Spinal cord (tissue), 10 donors: ENCODE data around the gene TMEM40. TPM values are rescaled to one million over a fixed set of nuclear protein-coding genes. Genes with fewer than 3 reads are reported as not detected.
"Not testable (repeated sequence)": the region's sequence is repeated elsewhere in the genome, so short reads cannot be mapped to it uniquely, and the experiment has no call there.

ENCODE experiments used
- DNase-seq, 6 donors: peaks; one replicate each; pipeline versions ENCODE4 v3.0.0 to v3.0.0-alpha.2; 2013 to 2015; ENCODE audit warnings: low spot score in 6 of 6, low read depth in 4 of 6
- H3K27ac ChIP-seq: one replicate; pipeline ENCODE4 v1.5.1; 2013; ENCODE audit warnings: low read depth, low read length, control low read depth
- H3K27me3 ChIP-seq: one replicate; pipeline ENCODE4 v1.6.1; 2013; ENCODE audit warnings: low read length; ENCODE audit not compliant: control insufficient read depth, insufficient read depth
- H3K36me3 ChIP-seq: one replicate; pipeline ENCODE4 v1.6.1; 2013; ENCODE audit warnings: low read length; ENCODE audit not compliant: control insufficient read depth, insufficient read depth
- H3K4me1 ChIP-seq: one replicate; pipeline ENCODE4 v1.6.1; 2013; ENCODE audit warnings: low read length; ENCODE audit not compliant: control insufficient read depth, insufficient read depth
- H3K4me3 ChIP-seq: one replicate; pipeline ENCODE4 v1.5.1; 2013; ENCODE audit warnings: low read depth, low read length, control low read depth
- H3K9me3 ChIP-seq: one replicate; pipeline ENCODE4 v1.6.1; 2013; ENCODE audit warnings: low read length; ENCODE audit not compliant: control insufficient read depth, insufficient read depth
- WGBS: methylation state at CpG from one replicate; pipeline ENCODE4 v1.1.5; 2013; ENCODE audit warnings: missing lambda C conversion rate; ENCODE audit not compliant: insufficient coverage; 5-methylcytosine and 5-hydroxymethylcytosine counted together
- polyA plus RNA-seq, 2 donors: library from polyadenylated mRNA; unstranded; fragments of 120-200 nt; gene quantifications; one replicate each; pipeline ENCODE4 v1.2.1, GENCODE V29; 2013; ENCODE audit not compliant: insufficient read length in 2 of 2
- total RNA-seq, 2 donors: library from RNA; depleted of rRNA in 1 of 2; stranded (reverse); fragments of 120-200 nt in 1 of 2; fragments of >200 nt in 1 of 2; gene quantifications; one replicate each; pipeline versions ENCODE4 v1.2.3 to v1.2.4, GENCODE V29; 2013 to 2014
- donor health status: healthy.

TMEM40 gene
- total and polyA plus RNA-seq, 4 donors: 0.20 to 0.50 (median 0.44) TPM; not detected in 1

DNA sequence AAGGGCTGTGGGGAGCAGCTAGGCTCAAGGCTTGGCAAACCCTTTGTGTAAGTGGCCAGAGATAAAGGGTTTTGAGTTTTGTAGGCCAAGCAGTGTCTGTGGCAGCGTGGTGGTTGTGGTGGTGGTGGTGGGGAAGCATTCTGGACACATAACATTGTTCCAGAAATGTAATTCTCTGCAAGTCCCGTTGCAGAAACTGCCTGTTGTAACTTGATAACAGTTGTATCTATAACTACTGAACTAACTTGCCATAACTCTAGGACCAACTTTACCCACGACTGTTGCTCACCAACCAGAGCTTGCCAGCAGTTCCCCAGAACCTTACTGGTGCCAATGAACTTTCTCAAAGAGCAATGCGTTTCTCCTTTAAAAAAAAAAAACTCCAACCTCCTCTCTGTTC is 18.1 kb upstream of the TMEM40 start:
- Histone ChIP-seq H3K4me1 (no peaks in the 10 kb centered on the region), H3K27ac (no peak overlapping the region), H3K27me3 (peaks cover 2% of the 10 kb centered on the region), H3K36me3 (no peaks in the 10 kb centered on the region), H3K4me3 (no peak overlapping the region), H3K9me3 (no peaks in the 10 kb centered on the region)
- DNase-seq: no peak
- 50% methylated on average over 2 of the region's 4 CpGs for WGBS

DNA sequence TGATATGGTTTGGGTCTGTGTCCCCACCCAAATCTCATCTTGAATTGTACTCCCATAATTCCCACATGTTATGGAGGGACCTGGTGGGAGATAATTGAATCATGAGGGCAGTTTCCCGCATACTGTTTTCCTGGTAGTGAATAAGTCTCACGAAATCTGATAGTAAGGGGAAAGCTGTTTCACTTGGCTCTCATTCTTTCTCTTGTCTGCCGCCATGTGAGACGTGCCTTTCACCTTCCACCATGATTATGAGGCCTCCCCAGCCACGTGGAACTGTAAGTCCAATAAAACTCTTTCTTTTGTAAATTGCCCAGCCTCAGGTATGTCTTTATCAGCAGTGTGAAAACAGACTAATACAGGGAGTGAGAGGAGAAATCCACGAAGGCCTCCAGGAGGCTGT is 16.9 kb upstream of the TMEM40 start:
- H3K9me3 ChIP-seq, H3K27ac ChIP-seq, H3K27me3 ChIP-seq, H3K36me3 ChIP-seq, H3K4me3 ChIP-seq, H3K4me1 ChIP-seq, DNase-seq: not testable (repeated sequence)
- WGBS: 85% methylated on average over 2 of the region's 6 CpGs

DNA sequence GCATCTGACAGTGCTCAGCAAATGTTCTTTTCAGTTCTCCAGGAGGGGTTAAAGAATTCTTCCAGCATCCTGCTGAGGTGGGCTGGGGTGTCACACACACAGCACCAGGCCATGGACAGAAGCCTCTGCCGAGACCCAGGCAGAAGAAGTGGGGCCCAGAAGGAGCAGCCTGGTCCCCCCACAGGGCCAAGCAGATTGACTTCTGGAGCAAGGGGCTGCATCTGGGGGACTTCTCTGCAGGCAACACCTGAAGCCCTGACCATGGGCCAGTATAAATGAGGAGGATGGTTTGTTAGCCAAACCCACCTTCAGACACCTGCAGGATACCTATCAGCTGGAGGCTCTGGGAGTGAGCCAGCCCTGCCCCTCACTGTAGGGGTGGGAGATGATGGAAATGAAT is 16.2 kb upstream of the TMEM40 start:
- DNase-seq: no peak
- Histone ChIP-seq H3K27ac (no peak overlapping the region), H3K9me3 (no peaks in the 10 kb centered on the region), H3K27me3 (peaks cover 2% of the 10 kb centered on the region), H3K4me3 (no peak overlapping the region), H3K4me1 (no peaks in the 10 kb centered on the region), H3K36me3 (no peaks in the 10 kb centered on the region)
- WGBS: 33% methylated on average over 1 of the region's 1 CpG

GRCh38 chr3:12774619-12775018 is 15.6 kb upstream of the TMEM40 start:
- Histone ChIP-seq H3K27me3 (peaks cover 2% of the 10 kb centered on the region), H3K4me1 (no peaks in the 10 kb centered on the region), H3K36me3 (no peaks in the 10 kb centered on the region), H3K4me3 (no peak overlapping the region), H3K27ac (no peak overlapping the region), H3K9me3 (no peaks in the 10 kb centered on the region)
- WGBS: 84% methylated on average over 4 of the region's 4 CpGs
- DNase-seq: no peak

DNA sequence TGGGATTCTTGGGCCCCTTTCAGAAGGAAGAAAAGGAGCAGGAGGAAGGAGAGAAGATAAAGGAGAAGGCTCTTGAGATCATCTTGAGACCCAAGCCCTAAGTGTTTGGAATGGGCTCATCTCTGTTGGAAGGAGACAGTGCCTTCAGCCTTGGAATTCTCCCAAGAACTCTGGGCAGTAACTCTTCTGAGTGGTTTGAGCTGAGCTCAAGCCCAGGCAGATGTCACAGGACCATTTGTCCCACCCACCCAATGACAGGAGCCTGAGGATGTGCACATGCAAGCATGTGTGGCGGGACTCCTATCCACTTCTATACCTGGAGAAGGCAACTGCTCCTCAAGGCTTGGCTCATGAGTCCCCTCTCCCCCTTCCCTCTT is 14.6 kb upstream of the TMEM40 start:
- no peak for DNase-seq
- H3K36me3 ChIP-seq: no peaks in the 10 kb centered on the region
- H3K9me3 ChIP-seq: no peaks in the 10 kb centered on the region
- WGBS: no CpG with 5 or more reads among the region's 1 CpG
- peaks cover 2% of the 10 kb centered on the region for H3K27me3 ChIP-seq
- no peak overlapping the region for H3K4me3 ChIP-seq
- H3K27ac ChIP-seq: no peak overlapping the region
- H3K4me1 ChIP-seq: no peaks in the 10 kb centered on the region

GRCh38 chr3:12773030-12773709 is 14.1 kb upstream of the TMEM40 start:
- no peaks in the 10 kb centered on the region for H3K9me3 ChIP-seq
- no peaks in the 10 kb centered on the region for H3K36me3 ChIP-seq
- DNase-seq: no peak
- no peak overlapping the region for H3K27ac ChIP-seq
- WGBS: 60% methylated on average over 1 of the region's 2 CpGs
- peaks cover 2% of the 10 kb centered on the region for H3K27me3 ChIP-seq
- H3K4me1 ChIP-seq: no peaks in the 10 kb centered on the region
- H3K4me3 ChIP-seq: no peak overlapping the region

DNA sequence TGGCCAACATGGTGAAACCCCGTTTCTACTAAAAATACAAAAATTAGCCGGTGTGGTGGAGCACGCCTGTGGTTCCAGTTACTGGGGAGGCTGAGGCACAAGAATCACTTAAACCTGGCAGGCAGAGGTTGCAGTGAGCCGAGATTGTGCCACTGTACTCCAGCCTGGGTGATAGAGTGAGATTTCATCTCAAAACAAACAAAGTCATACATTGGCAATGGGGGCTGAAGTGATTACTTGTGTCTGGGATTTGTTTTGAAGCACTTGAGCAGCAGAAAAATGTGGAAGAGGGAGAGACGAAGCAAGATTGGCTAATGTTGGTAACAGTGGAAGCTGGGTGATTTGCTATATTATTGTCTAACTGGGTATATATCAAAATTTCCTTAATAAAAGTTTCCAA is 13.4 kb upstream of the TMEM40 start:
- no peaks in the 10 kb centered on the region for H3K36me3 ChIP-seq
- H3K9me3 ChIP-seq: no peaks in the 10 kb centered on the region
- no peak overlapping the region for H3K27ac ChIP-seq
- peaks cover 2% of the 10 kb centered on the region for H3K27me3 ChIP-seq
- no peaks in the 10 kb centered on the region for H3K4me1 ChIP-seq
- no peak overlapping the region for H3K4me3 ChIP-seq
- DNase-seq: no peak
- 100% methylated on average over 1 of the region's 5 CpGs for WGBS

DNA sequence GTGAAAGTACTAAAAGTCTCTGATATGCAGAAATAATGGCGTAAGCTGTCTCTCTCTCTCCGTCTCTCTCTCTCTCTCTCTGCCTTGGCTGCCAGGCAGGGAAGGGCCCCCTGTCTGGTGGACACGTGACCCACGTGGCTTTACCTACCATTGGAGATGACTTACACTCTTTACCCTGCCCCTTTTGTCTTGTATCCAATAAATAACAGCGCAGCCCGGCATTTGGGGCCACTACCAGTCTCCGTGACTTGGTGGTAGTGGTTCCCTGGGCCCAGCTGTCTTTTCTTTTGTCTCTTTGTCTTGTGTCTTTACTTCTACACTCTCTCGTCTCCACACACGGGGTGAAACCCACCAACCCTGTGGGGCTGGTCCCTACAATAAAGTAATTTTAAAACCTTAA is 12.2 kb upstream of the TMEM40 start:
- Histone ChIP-seq H3K27ac (no peak overlapping the region), H3K27me3 (peaks cover 2% of the 10 kb centered on the region), H3K36me3 (no peaks in the 10 kb centered on the region), H3K4me1 (no peaks in the 10 kb centered on the region), H3K4me3 (no peak overlapping the region), H3K9me3 (no peaks in the 10 kb centered on the region)
- no peak for DNase-seq
- WGBS: 78% methylated on average over 6 of the region's 9 CpGs

GRCh38 chr3:12769761-12770160 is 10.7 kb upstream of the TMEM40 start:
- Histone ChIP-seq H3K4me1 (no peaks in the 10 kb centered on the region), H3K36me3 (no peaks in the 10 kb centered on the region), H3K27me3 (no peaks in the 10 kb centered on the region), H3K27ac (no peak overlapping the region), H3K9me3 (no peaks in the 10 kb centered on the region), H3K4me3 (no peak overlapping the region)
- DNase-seq: no peak
- WGBS: no CpG with 5 or more reads among the region's 2 CpGs

DNA sequence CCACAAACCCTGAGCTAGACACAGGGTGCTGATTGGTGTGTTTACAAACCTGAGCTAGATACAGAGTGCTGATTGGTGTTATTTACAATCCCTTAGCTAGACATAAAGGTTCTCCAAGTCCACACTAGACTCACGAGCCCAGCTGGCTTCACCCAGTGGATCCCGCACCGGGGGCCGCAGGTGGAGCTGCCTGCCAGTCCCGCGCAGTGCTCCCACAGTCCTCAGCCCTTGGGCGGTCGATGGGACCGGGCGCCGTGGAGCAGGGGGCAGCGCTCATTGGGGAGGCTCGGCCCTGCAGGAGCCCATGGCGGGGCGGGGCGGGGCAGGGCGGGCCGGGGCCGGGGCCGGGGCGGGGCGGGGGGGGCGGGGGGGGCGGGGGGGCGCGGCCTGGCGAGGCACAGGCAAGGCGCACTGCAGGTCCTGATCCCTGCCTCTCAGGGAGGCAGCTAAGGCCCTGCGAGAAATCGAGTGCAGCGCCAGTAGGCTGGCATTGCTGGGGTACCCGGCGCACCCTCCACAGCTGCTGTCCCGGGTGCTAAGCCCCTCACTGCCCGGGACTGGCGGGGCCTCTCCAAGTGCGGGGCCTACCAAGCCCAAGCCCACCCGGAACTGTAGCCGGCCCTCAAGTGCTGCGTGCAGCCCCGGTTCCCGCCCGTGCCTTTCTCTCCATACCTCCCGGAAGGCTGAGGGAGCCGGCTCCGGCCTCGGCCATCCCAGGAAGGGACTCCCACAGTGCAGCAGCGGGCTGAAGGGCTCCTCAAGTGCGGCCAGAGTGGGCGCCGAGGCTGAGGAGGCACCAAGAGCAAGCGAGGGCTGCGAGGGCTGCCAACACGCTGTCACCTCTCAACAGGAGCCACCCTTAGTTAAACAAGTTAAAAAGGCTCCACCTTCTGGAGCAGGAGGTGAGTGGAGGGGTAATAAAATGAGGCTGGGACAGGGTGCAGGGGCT is 9.8 kb upstream of the TMEM40 start:
- no peak for DNase-seq
- H3K27me3 ChIP-seq: no peaks in the 10 kb centered on the region
- no peaks in the 10 kb centered on the region for H3K36me3 ChIP-seq
- no peaks in the 10 kb centered on the region for H3K4me1 ChIP-seq
- no peak overlapping the region for H3K4me3 ChIP-seq
- no peak overlapping the region for H3K27ac ChIP-seq
- 84% methylated on average over 39 of the region's 54 CpGs for WGBS
- H3K9me3 ChIP-seq: no peaks in the 10 kb centered on the region
